GM21360 (cell line): Measurements from ENCODE around the gene C8B.

Experiments
- ATAC-seq: cut with Tn5 transposase; IDR thresholded peaks from one replicate; pipeline ENCODE4 v1.9.1; 2021; ENCODE audit warnings: mild to moderate bottlenecking, moderate library complexity; ENCODE audit not compliant: unreplicated experiment

C8B gene

DNA sequence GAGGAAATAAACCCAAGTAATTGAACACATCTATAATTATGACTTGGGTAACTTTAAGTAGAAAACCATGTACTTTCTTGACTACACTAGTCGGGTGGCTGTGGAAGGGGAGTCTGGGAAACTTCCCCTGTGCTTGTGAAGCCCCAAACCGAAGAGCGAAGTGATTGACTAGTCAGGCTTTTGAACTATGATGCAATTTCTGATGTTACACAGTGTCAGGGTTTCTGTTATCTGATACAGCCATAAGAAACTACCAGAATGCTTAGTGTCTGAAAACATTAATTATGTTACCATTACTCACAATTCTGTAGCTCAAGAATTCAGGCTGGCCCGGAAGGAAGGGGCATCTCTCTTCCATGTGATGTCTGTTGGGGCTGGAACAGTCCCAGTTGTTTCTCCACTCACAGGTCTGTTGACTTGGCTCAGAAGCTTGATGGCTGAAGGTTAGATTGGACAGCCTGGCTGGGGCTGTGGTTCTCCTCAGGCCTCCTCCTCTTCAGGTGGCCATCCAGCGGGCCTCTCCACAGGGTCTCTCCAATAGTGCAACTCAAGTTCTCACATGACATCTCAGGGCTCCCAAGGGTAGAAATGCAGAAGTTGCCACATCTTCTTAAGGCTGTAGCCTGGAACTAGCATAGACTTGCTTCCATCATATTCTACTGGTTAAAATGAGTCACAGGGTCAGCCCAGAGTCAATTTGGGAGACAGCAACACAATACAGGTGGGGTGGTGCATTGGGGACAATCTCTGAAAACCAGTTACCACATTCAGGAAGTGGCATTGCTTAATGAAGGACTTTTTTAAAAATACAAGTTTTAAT, 8.3 kb upstream of the C8B start:
- ATAC-seq: no peak

DNA sequence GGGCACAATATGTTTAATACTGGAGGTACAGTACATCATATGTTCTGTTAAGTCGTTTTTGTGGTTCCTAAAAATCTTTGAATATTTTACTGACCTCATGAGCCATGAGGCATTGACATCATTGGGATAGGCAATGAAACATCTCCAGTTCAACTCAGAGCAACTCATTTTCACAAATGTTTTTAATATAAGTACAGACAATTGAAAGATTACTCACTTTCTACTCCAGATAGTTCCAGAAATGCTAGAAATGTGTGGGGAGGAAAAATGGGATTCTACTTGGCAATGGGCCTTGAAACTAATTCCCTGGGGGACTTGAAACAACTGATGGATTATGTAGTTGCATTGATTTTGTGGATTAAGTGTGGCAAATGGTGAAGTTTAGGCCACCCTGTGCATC, 7.2 kb upstream of the C8B start:
- ATAC-seq: no peak

DNA sequence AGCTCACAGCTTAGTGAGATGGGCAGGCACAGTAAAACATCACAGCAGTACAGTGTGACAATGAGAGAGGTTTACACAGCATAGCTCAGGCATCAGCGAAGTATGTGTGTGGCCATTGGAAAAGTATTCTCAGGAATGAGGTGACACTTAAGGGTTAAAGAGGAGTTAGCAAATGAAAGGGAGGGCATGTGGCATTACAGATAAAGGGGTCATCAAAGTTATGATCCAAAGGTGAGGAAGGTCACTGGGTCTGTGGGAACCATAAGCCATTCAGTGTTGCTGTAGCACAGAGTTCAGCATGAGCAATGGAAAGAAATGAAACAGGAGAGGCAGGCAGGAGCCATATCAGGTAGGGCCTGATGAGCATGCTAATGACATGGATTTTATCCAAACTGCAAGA, 4.5 kb upstream of the C8B start:
- ATAC-seq: no peak

DNA sequence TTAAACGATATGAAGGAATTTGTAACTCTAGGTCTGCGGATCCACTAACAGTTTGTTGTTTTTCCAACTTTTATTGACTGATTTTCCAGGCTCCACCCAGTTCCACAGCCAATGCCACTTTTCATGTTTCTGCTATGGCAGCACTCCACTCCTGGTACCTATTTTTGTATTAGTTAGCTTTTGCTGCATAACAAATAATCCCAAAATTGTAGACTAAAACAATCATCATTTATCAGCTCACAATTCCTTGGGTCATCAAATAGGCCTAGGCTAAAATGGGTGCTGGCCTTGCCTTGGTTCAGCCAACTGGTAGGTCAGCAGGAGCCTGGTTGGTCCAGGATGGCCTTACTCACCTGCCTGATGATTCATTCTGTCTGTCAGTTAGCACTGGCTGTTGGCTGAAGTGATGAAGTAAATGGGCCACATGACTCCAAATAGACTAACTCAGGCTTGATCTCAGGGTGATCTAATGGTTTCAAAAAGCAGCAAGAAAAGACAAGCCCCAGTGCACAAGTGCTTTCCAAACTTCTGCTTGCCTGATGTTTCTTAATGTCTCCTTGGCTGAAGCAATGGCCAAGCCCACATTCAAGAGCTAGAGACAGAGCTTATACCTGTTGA, 3.2 kb upstream of the C8B start:
- ATAC-seq: no peak

DNA sequence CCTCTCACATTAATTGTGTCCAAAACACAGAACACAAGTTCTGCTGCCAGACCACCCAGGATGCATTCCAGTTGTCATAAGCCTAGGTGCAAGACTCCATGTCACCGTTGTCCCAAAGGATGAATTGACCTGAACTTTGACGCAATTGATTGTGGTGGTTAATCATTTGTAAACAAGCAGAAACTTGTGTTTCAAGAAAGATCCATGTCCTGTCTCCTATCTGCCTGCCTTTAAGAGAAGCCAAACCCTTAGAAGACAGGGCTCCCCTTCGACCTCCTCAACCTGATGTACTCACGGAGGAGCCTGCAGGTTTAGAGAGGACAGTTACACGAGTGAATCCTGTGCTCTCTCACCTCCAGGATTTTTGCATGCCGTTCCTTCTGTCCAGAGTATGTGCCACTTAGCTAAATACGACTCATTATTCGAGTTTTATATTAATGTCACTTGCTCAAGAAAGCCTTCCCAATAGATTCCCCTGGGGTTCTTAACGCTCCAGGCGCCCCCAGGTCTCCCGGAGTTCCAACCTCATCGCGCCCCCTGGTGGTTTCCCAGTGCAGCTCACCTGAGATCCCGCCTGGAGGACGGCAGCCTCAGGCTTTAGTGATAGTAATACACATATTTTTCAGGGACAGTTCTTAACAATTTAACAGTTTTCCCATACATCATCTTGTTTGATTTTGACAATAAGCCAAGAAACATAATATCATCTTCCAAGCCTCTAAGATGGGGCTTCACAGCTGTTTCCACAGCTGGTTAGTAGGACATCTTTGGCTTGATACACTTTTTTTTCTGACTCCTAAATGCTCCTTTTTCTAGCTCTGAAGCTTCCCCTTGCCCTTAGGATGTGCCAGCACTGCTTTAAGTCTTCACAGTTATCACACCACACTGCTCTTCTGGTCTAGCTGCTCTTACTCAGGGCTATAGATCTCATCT, 2.4 kb upstream of the C8B start:
- no peak for ATAC-seq

DNA sequence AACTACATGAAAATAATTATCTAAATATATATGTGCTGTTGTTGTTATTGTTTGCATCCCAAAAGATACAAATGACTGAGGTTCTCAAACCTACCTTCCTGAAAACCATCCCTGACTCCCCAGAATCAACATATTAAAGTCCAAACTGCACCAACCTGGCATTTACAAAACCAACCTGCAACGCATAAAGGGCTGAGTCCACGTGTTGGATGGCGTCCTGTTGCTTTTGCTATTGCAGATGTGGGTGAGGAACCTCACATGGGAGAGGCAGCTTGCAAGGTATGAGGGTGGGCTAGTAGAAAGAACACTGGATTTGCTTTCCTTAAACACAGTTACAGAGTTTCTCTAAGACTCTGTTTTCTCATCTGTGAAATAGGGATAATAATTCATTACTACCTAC, 1.5 kb upstream of the C8B start:
- no peak for ATAC-seq

DNA sequence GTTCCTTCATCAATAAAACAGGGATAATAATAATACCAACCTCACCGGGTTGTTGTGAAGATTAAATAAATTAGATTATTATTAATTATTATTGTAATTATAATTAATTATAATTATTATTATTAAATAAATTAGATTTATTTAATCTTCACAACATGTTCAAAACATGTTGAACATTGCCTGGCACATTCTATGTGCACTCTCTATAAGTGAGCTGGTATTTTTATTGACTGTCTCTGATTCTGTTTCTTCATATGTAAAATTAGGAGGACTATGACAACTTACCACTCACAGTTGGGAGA, 834 bp upstream of the C8B start:
- ATAC-seq: no peak

DNA sequence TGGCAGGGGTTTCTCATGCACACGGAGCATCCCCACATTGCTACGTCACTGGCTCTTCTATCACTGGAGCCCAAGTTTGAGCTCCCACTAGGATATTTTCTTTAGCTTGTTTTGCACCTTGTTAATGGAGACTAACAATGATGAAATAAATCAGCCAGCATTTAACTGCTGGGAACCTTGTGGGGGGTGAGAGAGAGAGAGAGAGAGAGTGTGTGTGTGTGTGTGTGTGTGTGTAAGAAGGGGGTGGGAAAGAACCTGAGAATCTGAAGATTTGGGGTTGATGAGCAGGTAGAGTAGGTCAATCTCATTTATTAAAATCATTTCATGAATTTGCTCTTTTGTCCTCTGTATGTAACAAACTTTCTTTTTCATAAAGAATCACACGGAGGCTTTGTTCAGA, 624 bp downstream of the C8B start:
- no peak for ATAC-seq

DNA sequence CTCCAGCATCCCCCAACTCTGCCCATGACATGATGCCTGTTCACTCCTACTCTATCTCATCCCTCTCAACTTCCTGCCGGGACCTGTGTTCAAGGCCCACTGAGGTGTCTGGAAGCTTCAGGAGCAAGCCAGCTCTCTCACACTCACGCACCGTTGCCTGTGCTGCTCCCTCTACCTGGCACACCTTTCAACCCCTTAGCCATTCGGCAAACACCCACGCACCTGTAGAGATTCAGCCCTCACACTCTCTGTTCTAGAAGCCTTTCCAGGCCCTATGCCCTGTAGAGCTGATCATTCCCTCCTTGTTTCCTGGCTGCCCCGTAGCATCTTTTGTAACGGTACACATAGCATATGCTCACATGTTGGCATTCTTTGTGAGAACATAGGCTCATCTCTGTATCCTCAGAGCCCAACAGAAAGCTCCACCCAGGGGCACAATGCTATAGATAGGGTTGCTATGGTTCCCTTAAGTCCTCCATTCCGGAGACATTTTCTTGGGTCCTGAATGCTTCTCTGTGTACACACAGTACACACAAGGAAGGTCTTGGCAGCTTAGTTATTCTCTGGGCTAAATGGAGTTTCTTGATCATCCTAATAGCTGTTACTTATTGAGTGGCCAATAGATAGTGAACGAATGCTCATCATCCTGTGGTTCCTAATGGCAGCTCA, 1.3 kb downstream of the C8B start:
- ATAC-seq: no peak

DNA sequence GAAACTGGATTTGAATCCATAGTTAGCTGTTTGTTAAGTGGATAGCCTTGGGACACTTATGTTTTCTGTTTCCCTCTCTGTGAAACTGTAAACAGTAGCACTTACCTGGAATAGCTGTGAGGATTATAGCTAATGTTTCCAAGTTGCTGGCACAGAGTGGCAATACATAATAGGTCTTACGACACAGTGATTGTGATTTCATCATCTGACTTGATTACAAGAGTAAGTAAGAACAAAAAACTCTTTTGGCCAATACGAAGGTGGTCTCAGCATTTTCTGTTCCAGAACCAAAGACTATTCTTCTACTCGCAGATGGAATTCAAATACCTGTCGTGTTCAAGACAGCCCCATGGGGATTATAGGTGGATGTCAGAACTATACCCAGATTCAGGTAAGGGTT, 2.1 kb downstream of the C8B start:
- ATAC-seq: no peak

DNA sequence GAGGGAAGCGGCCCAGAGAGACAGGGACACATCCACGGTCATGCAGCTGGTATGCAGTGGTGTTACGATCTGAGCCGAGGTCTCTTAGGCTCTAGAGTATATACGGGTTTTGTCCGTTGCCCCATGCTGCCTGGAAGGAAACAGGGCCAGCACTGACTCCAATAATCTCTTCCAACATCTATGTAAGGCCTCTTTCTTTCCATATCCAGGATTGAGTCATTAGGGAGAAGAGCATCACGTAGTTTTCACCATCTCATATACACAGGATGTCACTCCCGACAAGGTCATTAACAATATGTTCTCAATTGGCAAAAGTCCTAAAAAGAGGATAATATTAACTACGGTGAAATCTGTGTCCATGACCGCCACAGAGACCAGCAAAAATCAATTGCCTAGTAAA, 4.4 kb downstream of the C8B start:
- no peak for ATAC-seq

DNA sequence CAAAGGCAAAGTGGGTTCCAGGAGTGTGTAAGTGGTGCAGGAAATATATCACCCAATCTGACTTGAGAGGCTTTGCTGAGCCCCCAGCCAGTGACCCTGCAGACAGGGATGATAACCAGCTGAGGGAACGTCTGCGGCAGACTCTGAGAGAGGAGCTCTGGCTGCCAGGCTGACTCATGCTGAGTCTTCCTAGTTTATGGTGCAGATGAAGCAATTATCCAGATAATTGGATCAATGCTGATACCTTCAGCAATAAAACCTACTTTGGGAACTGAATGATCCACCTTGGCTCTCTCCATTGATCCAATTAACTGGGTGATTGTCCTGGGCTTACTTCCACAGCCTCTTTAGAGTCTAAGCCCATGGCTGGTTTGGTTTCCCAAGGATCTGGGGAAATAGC, 7.3 kb downstream of the C8B start:
- no peak for ATAC-seq

DNA sequence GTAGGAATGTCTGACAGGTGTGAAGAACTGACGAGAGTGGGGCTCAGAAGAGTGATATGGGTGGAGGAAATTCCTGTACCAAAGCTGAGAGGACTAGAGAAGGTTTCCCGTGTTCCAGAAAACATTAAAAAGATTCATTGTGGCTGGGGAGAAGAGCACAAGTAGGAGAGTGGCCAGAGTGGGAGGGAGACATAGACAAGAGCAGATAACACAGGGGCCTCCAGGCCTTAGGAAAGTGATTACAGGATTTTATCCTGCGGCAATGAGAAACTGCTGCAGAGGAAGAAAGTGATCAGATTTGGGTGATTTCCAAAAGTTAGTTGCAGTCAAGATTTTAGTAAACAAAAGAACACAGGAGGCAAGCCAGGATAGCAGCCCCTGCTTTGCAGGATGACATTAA, 7.9 kb downstream of the C8B start:
- no peak for ATAC-seq

DNA sequence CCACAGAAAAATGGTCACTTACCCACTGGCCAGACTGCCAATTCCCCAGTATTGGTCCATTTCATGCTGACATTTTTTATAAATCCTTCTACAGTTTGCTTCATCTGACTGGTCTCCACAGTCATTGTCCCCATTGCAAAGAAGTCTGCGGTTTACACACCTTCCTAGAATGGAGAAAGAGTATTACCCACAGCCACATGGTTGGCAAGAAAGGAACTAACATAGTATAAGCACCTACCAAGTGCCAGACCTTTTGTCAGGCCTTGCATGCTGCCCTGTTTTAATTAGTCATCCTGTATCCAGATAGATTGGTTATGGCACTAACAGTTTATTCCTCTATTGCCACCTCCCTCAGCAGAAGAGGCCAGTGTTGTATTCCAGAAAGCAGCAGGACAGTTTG, 11.2 kb downstream of the C8B start:
- ATAC-seq: no peak

DNA sequence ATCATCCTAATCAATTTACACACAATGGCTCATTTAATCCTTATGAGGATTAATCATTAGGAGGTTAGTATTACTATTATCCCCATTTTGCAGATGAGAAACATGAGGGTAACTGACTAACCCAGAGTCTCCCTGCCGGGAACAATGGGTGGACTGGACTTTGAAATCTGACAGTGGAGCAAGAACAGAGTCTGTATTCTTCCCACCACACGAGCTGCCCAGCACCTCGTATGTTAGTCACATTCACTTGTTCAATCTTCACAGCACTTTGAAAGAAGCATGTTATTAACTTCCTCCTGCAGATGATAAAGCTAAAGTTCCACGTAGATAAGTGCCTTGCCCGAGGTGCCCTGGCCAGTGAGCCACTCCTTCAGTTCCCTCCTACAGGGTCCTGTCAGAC, 12.4 kb downstream of the C8B start:
- no peak for ATAC-seq

DNA sequence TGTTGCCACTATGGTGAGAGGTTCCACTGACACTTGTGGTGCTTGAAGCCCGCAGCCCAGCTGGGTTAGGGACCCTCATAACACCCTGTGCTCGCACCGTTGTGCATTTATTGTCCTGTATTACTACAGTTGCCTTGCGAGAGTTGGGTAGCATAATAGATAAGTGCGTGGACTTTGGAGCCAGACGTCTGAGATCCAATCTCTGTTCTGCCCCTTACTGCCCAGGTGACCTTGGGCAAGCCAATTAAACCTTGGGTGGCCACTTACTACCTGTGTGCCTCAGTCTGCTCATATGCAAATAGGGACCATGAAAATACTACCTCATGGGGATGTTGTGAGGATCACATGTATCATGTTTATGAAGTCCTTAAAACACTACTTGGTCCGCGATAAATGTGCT, 13.3 kb downstream of the C8B start:
- ATAC-seq: no peak

DNA sequence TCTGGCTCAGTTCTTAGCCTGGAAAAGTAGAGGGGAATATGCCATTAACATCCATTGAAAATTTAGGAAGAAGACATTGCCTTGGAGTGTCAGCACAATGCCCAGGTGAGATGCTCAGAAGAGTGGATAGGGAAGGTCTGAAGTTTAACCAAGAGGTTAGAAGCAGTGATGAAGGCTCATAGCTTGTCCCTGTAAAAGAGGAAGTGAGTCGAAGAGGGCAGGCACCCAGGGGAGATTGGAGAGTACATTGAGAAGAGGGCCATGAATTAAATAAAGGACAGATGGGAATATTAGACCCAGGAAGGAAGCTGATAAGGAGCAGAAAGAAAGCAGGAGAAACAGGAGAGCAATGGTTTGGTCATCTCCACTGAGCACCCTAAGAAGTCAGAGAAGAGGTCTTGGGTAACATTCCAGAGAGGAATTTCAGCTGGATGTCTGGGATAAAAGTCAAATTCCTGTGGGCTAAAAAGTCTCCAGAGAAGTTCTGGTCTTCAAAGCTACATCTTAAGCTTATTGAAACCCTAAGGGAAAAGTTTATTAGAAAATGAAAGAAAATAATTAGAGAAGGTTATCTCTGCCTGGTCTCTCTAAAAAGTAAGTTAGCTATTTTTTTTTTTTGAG, 17.3 kb downstream of the C8B start:
- no peak for ATAC-seq

DNA sequence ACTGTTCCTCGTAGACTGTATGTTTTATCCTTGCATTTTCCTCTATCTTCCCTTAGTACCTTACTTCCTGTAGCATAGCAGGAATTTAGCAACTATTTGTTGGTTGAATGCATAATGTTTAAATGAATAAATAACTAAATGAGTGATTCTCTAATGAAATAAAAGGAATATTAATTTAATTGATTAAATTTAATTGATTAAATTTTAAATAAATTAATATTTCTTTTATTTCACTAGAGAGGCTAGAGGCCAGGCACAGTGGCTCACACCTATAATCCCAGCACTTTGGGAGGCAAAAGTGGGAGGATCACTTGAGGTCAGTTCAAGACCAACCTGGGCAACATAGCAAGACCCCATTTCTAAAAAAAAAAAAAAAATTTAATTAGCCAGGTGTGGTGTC, 25.8 kb downstream of the C8B start:
- no peak for ATAC-seq

DNA sequence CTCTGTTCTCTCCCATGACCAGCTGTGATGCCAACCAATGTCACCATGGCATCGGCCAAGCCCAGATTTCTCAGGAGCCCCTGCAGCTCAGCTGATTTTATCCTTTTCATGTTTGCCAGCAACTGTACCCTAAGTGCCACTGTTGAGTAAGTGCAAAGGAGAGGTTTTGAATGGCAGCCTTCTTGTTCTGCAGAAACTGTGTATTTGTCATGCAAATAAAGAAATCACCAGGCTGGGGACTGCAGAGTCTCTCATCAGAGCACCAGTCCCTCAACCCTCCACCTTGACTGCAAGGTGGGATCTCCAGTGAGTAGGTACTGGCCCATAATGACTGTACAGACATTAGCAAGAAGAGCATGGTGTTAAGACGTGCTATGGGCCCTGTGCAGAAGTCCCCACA, 26.6 kb downstream of the C8B start:
- no peak for ATAC-seq

DNA sequence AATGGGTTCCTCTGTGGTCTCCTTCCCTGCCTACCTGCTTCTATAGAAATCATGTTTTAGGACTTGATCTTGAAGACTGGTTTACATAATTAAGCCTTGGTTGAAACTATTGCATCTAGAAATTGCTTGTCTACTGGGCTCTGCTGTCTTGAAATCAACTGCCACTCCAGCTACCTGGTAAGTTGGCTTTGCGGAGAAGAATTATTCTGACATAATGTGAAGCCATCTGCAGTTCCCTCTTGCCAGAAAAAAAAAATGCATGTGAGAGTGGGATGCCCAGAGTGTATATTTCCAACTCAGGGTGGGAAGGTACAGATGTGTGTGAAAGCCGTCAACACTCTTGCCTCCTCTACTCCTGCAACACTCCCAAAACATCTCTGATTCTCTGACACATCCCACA, 27.2 kb downstream of the C8B start:
- no peak for ATAC-seq

DNA sequence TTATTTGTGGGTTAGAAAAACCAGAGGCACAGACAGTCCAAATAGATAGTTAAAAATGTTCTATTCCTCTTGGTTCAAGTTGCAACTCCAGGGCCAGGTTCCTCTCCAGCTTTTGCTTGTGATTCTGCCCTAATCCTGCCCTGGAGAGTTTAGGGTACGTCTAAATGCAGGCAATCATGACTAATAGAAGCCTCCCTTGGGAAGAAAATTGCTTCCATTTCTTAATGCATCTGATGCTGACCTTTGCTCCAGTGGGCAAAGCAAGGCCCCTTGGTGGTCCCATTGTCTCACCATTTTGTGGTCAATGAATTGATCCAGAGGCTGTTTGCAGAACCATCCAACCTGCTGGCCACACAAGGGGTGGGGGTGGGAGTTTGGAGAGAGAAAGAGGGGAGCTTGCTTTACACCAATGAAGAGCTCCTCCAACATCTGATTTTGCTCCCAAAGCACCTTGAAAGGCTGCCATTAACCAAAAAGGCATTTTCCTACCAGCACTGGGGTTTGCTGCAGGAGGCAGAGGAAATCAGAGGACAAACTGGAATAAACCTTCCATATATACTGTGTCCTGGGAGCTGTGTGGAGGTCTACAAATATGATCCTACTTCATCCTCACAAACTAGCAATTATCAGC, 31.3 kb downstream of the C8B start:
- no peak for ATAC-seq
